GM19351 (cell line): ENCODE data around the gene BTG3.

Experiments used
- ATAC-seq: cut with Tn5 transposase; IDR thresholded peaks from one replicate; pipeline ENCODE4 v1.9.1; 2021; ENCODE audit warnings: mild to moderate bottlenecking, moderate library complexity; ENCODE audit not compliant: unreplicated experiment

The BTG3 gene

DNA sequence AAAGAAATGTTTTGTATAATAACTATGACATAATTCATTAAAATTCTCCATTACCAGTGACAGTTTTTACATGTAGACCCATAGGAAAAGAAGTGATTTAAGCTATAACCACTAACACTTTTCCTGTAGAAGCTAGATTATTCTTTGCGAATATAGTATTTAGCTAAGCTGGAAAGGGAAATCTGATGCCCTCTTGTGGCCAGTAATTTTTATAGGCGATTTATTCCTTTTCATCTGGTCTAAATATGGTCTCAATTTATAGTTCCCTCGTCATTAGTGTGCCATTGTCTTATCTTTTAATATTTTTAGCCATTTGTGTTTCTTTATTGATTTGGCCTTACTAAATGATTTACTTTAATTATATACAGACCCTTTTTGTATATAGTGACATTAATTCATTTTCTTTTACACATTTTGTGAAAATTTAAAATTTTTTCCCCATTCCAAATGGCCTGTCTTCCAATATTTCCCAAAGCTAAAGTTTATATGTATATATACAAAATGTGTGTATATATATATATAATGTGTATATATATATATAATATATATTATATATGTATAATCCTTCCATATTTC lies 26.7 kb downstream of the BTG3 start:
- ATAC-seq, result no peak

- no peak for ATAC-seq
Measured at GRCh38 chr21:17583898-17584297, 28.8 kb downstream of the BTG3 start.

- no peak for ATAC-seq
Measured at GRCh38 chr21:17580319-17580718, 32.4 kb downstream of the BTG3 start.

DNA sequence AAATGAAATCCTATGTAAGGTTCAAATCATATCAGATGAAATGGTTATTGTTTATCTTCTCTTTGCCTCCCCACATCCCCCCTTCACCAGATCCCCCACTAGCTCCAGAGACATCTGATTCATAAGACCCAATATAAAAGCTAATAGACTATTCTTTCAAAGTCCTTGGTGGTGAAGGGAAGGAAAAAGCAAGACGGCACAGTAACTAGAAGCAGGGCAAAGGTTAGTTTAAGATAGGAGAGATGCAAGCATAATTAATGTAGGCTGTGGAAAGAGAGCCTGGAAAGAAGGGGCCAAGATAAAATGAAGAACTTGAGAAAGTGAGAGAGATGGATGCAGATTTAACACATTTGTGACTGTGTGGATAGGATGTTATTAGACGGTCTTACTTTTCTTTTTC lies 33.8 kb downstream of the BTG3 start:
- no peak for ATAC-seq

GRCh38 chr21:17578162-17578561 lies 34.5 kb downstream of the BTG3 start:
- no peak for ATAC-seq

DNA sequence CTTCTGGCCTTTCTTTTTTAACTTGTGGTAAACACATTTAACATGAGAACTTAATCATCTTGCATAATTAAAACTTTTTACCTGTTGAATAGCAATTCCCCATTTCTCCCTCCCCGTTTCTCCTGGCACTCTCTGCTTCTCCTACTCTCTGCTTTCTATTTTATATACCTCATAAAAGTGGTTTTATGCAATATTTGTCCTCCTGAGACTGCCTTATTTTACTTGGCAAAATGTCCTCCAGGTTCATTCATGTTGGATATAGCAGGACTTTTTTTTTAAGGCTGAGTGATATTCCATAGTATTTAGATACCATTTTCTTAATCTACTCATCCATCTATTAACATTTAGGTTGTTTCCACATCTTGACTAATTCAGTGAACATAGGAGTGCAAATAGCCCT lies 35.0 kb downstream of the BTG3 start:
- ATAC-seq, result no peak

DNA sequence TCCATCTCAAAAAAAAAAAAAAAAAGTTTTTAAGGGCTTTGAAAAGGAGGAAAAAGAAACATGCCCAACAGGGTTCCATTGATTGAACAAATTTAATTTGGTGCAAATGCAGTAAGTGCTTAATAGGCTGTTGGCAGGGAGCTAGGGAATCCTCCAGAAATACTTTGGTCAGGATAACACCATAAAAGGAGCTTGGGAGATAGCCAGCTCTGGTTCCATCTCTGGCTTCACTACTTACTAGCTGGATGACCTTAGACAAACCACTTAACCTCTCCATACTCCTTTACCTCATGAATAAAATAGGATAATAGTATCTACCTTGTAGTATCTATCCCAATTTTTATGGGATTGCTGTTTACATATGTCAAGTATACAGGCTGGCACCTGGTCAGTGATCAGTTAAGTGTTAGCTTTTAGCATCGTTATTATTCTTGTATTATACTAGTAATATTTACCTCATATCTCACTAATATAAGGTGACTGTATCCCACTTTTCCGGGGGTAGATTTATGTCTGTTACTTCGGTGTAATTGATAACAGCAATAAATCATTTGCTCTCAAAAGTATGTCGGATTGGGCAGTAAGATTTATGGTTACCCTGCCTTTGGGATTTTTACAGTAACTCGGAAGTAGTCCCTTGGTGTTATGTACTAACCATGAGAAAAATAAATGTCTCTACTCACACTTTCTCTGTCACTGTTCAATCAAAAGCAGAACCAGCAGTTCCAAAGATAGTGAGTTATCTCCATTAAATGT lies 36.4 kb downstream of the BTG3 start:
- ATAC-seq, result no peak

- ATAC-seq, result no peak
Measured at GRCh38 chr21:17575076-17575475, 37.6 kb downstream of the BTG3 start.

DNA sequence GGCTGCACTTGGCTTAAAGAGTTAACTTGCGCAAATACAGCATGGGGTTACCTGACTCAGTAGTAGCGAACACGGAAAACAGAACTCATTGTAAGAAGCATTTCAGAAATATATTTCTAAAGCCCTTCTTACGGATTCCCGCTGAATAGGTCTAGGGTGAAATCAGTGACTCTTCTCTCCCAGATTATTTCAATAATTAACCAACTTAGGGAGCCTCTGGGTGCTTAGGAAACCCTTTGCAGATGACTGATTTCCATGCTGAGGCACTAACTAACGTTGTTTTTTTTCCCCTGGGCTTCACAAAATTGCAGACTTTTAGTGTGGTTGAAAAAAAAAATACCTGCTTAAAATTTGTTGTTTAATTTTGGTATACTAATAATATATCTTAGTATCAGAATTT lies 40.3 kb downstream of the BTG3 start:
- ATAC-seq, result no peak

DNA sequence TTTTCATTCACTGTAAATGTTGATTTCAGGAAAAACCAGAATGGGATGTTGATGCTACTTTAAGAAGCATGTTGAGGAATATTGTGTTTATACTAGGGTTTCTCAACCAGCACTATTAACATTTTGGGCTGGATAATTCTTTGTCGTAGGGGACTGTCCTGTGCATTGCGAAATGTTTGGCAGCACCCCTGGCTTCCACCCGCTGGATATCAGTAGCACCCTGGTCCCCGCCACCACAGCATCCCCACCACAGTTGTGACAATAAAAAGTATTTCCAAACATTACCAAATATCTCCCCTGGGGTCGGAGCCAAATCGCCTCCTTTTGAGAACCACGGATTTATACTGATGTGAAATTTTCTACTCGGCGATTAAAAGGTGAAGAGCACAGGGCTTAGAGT lies 41.9 kb downstream of the BTG3 start:
- ATAC-seq, result no peak

- no peak for ATAC-seq
Measured at GRCh38 chr21:17560377-17561025, 52.2 kb downstream of the BTG3 start.

DNA sequence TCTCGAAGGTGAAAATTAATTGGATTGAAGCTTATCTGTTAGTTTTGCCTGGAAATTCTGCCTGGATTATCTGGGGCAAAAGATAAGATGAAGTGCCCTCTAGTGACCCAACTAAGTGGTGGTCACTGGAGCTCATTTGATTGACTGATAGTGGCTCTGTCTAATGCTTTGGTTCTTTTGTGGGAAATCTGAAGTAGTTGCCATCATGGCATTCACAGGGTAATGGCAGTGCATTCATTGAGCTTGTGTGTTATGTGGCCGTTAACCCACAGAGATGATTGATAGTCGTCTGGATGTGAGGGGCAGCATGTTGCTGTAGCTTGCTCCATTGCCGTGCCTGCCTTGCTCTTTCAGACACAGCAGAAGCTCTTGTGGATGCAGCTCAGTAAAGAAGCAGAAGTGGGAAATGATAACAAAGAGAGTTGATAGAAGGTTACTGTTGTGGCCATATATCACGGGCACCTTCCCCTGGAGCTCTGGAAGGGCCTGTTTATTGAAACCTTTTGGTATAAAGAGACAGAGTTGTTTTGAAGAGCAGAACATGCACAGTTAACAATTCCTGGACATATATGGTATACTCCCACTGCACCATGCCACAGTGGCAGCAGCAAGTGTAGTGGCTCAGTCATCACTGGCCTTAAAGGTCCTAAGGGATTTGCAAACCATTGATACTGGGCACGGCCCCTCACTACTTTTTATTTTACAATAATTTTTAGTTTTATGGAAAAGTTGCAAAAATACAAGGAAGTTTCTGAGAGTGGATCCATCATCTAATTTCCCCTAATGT lies 57.8 kb downstream of the BTG3 start:
- ATAC-seq, result no peak

- no peak for ATAC-seq
Measured at GRCh38 chr21:17554120-17554519, 58.6 kb downstream of the BTG3 start.

- no peak for ATAC-seq
Measured at GRCh38 chr21:17552410-17552809, 60.3 kb downstream of the BTG3 start.

DNA sequence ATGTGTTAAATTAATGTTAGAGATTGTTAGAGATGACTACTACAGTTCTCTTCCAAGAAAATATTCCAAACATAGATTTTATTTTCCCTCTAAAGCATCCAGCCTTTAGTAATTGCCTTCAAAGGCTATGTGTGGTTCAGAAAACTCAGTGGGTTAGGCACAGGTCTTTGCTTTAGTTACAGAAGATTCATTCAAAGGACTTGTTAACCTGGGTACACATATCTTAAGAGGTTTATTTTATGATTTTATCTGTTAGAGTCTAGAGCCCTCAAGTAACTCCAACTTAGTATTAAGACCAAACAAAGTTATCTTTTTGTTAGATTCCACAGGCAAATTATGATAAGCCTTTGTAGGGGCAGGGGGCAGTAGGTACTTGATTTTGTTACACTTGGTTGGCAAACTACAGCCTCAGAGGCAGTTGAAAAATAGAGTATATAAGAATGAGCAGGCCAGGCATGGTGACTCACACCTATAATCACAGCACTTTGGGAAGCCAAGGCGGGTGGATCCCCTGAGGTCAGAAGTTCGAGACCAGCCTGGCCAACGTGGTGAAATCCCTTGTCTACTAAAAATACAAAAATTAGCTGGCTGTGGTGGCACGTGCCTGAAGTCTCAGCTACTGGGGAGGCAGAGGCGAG lies 61.9 kb downstream of the BTG3 start:
- no peak for ATAC-seq

- ATAC-seq, result no peak
Measured at GRCh38 chr21:17548262-17548661, 64.4 kb downstream of the BTG3 start.

DNA sequence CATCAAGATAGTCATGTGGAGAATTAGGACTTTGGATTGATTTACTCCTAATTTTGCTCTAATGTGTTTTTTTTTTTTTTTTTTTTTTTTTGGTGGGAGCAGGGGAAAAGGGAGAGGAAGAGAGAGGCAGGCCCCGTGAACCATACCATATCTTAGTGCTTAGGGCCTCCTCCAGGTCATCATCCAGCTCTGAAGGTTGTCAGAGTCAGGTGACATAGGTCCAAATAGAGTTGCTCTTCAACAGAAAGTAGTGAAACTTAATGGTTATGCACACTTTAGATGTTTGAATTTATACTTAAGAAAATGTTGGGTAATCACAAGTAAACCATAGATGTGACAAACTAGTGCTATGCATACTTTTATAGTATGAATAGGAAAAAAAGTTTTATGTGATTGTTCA lies 67.7 kb downstream of the BTG3 start:
- no peak for ATAC-seq
